GM12892 (cell line): ENCODE results near the gene SORCS2.

Source experiments
- POLR2A ChIP-seq: IDR thresholded peaks from 2 replicates; pipeline ENCODE4 v1.6.1; 2011; ENCODE audit warnings: low read depth, low read length, control low read depth
- TAF1 ChIP-seq: IDR thresholded peaks from 2 replicates; pipeline ENCODE4 v1.6.1; 2011; ENCODE audit warnings: low read depth, mild to moderate bottlenecking, control low read depth, low read length, borderline replicate concordance

GRCh38 chr4:7741946-7742806 is 549.8 kb downstream of the SORCS2 start:
- TF ChIP-seq POLR2A = no peak
- no peak for TF ChIP-seq TAF1
